PC-9 (cell line): ENCODE measurements around the gene MYO1G.

ENCODE experiments used
- EZH2 ChIP-seq: fragments of 200-600 bp; sonication (generic); IDR thresholded peaks from 2 replicates; pipeline ENCODE4 v1.8.0; 2017; ENCODE audit warnings: antibody characterized with exemption, low read depth
- TF ChIP-seq, protein P1 (sequence below): fragments of 200-600 bp; sonication (generic); conservative IDR thresholded peaks from 2 replicates; pipeline ENCODE4 v1.6.1; 2017; ENCODE audit warnings: mixed run types, antibody characterized with exemption, mild to moderate bottlenecking, moderate library complexity

DNA sequence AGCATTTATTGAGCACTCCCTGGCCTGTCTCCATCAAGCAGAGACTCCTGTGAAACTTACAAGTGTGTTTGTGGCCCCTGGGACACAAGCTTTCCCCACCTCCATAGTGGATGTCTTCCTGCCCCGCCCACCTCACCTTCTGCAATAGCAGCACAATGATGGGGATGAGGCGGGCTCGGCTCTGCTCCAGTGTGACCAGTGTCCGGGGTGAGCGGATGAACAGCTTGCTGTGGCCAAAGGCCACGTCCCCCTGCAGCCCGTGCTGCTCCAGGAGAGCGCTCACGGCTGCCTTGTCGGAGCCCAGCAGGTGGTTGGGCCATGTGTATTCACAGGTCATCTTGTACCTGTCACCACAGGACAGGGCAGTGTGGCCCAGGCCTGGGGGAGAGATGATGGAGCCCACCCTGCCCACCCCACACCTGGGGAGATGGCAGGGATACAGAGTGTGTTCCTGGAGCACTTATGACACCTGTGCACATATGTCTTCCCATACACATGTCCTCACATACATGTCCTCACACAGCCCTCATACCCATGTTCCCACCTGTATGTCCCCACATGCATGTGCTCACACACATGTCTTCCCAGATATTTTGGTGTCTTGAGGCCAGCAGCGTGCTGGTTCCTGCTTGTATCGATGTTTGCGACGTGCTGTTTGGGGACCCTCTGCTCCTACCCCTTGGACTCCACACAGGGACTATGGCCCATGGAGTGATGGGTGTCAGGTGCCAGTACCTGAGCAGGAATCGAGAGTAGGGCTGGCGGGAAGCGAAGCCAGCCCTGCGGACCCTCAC is 12.7 kb downstream of the MYO1G start:
- TF ChIP-seq, protein P1, sequence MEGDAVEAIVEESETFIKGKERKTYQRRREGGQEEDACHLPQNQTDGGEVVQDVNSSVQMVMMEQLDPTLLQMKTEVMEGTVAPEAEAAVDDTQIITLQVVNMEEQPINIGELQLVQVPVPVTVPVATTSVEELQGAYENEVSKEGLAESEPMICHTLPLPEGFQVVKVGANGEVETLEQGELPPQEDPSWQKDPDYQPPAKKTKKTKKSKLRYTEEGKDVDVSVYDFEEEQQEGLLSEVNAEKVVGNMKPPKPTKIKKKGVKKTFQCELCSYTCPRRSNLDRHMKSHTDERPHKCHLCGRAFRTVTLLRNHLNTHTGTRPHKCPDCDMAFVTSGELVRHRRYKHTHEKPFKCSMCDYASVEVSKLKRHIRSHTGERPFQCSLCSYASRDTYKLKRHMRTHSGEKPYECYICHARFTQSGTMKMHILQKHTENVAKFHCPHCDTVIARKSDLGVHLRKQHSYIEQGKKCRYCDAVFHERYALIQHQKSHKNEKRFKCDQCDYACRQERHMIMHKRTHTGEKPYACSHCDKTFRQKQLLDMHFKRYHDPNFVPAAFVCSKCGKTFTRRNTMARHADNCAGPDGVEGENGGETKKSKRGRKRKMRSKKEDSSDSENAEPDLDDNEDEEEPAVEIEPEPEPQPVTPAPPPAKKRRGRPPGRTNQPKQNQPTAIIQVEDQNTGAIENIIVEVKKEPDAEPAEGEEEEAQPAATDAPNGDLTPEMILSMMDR: no peak
- no peak for TF ChIP-seq EZH2
